NCI-H1436 treated with DMSO at 0.1 percent for 48 hours (cell line): ENCODE results near the gene ASRGL1.

Source experiments
- DNase-seq: peaks from one replicate; lab custom pipeline; 2025; lab: John Stamatoyannopoulos, UW

The ASRGL1 gene

GRCh38 chr11:62393061-62393611 is 55.9 kb downstream of the ASRGL1 start:
- DNase-seq: no peak

DNA sequence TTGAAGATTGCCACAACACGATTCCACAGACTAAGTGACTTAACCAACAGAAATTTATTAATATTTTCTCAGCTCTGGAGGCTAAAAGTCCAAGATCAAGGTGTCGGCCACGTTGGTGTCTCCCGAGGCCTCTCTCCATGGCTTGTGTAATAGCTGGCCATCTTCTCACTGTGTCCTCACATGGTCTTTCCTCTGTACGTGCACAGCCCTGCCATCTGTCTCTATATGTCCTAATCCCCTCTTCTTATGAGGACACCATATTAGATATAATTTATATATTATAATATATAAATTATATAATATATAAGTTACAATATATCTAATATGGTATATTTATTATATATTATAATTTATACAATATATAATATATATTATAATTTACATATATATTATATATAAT is 56.5 kb downstream of the ASRGL1 start:
- DNase-seq: no peak

DNA sequence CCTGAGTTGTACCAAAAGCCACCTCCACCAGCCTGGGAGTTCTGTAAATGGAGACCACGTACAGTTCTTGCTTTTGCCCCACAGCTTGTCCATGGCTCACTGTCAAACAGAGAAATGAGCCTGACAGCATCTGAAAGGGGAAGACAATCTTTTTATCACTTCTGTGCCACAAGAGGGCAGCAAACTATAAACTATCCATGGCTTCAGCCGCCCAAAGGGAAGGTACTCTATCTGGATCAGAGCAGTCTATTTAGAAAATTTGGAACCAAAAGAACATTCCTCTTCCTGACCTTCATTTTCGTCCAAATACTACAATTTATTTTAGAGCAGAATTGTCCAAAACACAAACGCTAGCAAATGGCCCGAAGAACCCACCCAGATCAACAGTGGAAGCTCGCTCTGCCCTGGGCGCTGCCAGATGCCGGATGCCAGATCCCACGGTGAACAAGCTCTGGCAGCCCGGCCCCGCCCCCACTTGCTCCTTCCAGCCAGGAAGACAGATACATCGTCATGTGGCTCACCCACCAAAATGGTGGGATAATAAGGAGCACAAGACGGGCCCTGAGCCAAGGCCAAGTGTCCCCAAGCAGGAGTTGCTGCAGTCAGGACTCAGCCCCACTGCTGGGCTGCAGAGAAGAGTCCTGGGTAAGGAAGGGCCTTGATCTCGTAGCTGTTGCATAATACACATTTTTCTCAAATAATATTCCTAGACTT is 57.7 kb downstream of the ASRGL1 start:
- no peak for DNase-seq

DNA sequence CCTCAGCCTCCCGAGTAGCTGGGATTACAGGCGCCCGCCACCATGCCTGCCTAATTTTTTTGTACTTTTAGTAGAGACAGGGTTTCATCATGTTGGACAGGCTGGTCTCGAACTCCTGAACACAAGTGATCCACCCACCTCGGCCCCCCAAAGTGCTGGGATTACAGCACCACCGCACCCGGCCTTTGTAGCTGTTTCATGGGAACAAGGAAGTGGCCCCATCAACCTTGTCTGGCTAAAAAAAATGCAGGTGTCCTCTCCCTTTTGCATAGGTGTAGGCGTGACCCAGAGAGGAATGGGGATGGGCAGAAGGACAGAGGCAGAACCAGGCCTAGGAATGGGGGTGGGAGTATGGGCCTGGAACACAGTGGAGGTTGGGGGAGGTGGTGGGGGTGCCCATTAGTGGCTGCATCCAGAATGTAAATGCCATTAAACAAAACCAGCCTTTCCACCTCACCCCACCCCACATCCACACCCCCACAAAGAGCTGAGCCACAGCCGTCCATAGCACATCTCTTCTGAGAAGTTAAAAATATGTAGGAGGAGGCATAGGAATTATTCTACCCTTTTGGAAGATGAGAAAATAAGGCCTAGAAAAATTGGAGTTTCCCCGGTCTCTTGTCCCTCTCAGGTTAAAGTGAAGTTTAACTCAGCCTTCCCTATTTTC is 58.8 kb downstream of the ASRGL1 start:
- DNase-seq: no peak

DNA sequence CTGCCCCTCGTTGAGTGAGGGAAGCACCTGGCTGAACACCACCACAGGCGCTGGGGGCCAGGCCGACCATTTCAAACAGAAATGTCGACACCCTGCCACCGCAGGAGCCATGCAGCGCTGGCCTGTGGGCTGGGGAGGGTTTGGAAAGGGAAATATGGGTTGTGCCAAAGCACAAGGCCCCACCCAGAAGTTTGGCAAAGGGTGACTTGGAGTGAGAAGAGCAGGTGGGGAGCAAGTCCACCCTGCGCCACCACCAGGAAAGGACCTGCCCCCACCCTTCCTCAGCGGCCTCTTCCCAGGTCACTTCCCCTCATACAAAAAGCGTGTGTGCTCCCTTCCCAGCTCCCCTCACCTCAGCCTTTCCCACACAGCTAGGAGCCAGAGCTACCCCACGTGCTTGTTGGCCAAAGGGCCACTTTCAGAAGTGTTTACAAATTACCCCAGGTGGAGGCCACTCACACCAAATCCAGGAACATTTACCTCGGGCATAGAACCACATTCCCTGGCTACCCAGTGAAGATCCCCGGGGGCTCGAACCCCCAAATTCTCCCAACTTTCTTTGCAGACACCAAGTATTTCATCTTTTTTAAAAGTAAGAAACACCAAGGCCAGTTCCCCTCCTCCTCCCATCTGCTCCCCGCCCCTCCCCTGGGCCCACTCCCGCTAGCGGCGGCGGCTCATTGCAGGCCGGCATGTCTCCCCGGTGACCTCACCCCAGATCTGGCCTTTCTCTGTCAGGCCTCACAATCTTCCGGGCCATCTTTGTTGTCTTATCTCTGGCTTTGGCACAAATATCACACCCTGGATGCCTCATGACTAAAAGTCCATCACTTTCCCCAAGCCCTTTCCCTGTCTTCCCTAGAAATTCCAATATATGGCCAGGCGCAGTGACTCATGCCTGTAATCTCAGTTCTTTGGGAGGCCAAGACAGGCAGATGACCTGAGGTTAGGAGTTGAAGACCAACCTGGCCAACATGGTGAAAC is 61.1 kb downstream of the ASRGL1 start:
- no peak for DNase-seq

GRCh38 chr11:62399172-62399877 is 62.1 kb downstream of the ASRGL1 start:
- DNase-seq: no peak

- DNase-seq: no peak
Observed at GRCh38 chr11:62399878-62400266, 62.6 kb downstream of the ASRGL1 start.

GRCh38 chr11:62400281-62400680 is 63.0 kb downstream of the ASRGL1 start:
- no peak for DNase-seq

DNA sequence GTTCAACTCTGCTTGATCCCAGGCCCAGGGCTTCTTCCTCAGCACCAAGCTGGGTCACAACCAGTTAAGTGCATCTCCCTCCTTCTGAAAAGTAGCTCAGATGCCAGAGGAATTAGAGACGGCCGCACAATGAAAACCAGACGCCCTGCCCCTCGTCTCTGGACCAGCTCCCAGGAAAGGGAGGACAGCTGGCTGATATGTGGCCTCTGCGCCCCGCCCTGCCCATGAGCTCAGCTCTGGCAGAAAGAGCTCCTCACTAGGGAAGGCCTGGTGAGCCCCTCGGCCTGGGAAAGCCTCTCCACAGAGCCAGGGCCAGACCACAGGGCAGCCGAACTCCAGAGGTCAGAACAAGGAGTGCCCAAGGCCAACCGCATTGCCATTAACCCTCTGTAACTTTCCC is 63.5 kb downstream of the ASRGL1 start:
- DNase-seq: no peak

- DNase-seq: no peak
Observed at GRCh38 chr11:62401356-62401755, 64.1 kb downstream of the ASRGL1 start.

GRCh38 chr11:62401811-62402210 is 64.6 kb downstream of the ASRGL1 start:
- no peak for DNase-seq

- no peak for DNase-seq
Observed at GRCh38 chr11:62402226-62402959, 65.1 kb downstream of the ASRGL1 start.

DNA sequence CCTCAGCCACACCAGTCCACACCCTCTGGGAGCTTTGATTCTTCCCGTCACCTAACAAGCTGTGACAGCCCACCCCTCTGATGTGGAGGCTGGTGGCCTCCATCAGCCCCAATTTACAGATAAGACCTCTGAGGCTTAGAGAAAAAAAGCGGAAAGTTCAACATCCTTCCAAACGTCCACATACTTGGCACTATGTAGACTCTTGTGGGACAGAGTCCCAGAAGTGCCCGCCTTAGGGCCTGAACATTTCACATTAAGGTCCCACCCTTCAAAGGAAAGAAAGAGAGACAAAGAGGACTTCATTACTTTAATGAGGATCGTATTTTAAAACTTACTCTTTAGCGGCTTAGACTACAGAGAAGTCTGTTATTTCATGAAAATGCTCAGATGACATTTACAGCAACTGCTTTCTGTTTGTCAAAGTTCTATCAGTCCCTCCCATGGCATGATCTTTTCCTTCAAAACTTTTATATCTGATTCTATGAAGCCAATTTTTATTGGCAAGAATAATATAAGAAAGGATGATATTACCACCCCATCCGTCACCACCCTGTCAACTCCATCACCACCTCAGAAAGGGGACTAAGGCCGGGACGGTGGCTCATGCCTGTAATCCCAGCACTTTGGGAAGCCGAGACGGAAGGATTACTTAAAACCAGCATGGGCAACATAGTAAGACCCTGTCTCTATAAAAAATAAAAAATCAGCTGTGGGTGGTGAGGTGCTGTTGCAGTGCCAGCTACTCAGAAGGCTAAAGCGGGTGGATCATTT is 65.9 kb downstream of the ASRGL1 start:
- no peak for DNase-seq

DNA sequence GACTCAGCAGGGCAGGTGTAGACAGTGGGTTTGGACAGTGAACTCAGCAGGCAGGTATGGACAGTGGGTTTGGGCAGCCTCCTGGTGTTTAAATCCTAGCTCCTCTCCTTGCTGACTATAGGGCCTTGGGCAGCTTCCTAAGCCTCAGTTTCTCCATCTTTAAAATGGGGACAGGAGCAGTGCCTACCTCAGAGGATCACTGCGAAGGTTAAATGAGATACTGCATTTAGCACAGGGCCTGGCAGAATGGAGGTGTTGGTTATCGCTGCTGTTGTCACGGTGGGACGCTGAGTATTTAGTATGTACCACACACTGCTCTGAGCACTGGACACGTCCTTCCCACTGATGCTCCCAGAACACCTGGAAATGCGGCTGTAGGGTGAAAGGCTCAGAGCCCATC is 67.2 kb downstream of the ASRGL1 start:
- no peak for DNase-seq

DNA sequence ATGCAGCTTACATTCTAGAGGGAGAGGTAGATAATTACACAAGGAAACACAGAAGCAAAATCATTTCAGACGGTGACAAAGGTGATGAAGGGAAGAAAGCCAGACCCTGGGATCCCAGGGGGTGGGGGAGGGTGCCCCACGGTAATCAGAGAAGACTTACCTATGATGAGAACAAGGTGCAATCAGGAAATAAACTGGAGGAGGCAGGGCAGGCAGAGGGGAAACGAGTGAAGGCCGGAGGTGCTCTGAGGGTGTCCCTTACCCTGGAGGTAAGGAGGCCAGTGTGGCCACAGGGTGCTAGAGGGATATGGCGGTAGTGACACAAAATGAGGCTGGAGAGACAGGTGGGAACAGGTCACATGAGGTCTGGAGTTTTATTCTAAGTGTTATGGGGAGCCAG is 67.7 kb downstream of the ASRGL1 start:
- DNase-seq: no peak

- no peak for DNase-seq
Observed at GRCh38 chr11:62406034-62406433, 68.8 kb downstream of the ASRGL1 start.

DNA sequence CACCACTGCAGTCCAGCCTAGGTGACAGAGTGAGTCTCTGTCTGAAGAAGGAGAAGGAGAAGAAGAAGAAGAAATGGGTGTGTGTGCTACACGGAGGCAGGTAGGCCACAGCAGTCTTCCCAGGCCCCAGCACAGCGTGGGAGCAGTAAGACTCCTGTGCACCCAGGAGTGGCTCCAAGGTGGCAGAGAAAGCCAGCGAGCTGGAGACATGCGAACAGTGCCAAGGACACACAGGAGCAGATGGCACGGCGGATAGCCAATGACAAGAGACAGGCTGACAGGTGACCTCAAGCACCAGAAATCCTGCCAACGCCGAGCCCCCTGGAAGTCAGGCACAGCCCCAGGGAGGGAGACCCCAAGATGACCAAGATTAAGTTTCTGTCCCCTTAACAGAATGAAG is 72.6 kb downstream of the ASRGL1 start:
- DNase-seq: no peak

DNA sequence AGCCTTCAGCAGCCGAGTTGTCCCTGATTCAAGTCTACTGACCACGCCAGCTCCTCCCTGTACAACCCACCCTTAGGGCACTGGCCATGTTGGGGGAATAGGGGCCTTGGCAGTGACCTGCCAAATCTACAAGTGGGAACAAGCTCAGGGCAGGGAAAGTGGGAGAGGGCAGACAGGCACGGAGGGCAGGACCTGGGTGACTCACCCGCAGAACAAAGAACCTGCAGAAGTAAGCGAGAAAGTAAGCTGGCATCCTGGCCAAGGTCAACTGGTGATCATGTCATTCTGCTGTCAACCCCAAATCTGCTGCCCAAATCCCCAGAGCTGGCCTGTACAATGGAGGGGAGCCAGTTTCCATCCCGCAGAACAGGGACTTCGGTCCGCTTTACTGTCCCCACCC is 73.7 kb downstream of the ASRGL1 start:
- no peak for DNase-seq

- DNase-seq: no peak
Observed at GRCh38 chr11:62411524-62411923, 74.3 kb downstream of the ASRGL1 start.

GRCh38 chr11:62413060-62413696 is 75.9 kb downstream of the ASRGL1 start:
- no peak for DNase-seq
